ENCODE results near the gene ST7. TPM values are rescaled to one million over a fixed set of nuclear protein-coding genes. Genes with fewer than 3 reads are reported as not detected.

Gene ST7, protein sequence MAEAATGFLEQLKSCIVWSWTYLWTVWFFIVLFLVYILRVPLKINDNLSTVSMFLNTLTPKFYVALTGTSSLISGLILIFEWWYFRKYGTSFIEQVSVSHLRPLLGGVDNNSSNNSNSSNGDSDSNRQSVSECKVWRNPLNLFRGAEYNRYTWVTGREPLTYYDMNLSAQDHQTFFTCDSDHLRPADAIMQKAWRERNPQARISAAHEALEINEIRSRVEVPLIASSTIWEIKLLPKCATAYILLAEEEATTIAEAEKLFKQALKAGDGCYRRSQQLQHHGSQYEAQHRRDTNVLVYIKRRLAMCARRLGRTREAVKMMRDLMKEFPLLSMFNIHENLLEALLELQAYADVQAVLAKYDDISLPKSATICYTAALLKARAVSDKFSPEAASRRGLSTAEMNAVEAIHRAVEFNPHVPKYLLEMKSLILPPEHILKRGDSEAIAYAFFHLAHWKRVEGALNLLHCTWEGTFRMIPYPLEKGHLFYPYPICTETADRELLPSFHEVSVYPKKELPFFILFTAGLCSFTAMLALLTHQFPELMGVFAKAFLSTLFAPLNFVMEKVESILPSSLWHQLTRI
- total RNA-seq (2014; rRNA removed; shearing (Covaris generic)) (17.0 and 18.3 TPM in 2 replicates), polyA plus RNA-seq (2016; fragmentation: Nextera tagmentation; extraction: Ambion mirVana) (8.7 and 9.9 TPM in 2 replicates)
- long read RNA-seq, partial matches to known transcripts = 2 of 4 reads
- long read RNA-seq, other reads (novel, unspliced or antisense) = 2 of 4 reads

DNA sequence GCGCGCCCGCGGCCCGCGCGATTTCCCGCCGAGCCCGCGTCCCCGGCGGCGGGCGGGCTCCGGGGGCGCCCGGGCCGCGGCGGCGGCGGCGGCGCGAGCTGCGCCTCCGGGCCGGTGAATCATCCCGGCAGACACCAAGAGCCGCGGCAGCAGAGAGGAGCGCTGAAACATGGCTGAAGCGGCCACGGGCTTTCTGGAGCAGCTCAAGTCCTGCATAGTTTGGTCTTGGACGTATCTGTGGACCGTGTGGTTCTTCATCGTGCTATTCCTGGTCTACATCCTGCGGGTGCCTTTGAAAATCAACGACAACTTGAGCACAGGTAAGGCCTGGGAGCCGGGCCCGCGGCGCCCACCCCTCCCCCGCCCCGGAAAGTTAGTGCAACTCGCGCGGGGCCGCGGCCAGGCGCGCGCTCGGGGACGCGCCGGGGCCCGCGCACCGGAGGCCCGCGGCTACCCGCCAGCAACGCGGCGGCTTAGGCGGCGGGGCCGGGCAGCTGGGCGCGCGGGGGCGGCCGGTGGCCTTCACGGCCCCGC lies at the start of gene ST7:
TSS of gene ST7 (plus strand) at position 130 of the 534 bp plus-strand sequence. CDS start at position 170, 40 bp downstream.
- Mint-ChIP-seq H3K9me3 (no peaks in the 10 kb centered on the region), H3K36me3 (ENCODE audit: low read depth) (peaks cover 3% of the 10 kb centered on the region; the same call in 1 of the 3 replicates), H3K4me1 (peaks cover 33% of the 10 kb centered on the region), H3K4me3 (peak within 1 kb of the TSS; percentile 96), H3K27me3 (ENCODE audit: insufficient read depth, low read depth, poor library complexity) (peaks cover 6% of the 10 kb centered on the region), H3K27ac (peak within 1 kb of the TSS; percentile 98)
- Histone ChIP-seq H3K27me3 (ENCODE audit: insufficient read depth) (no peaks in the 10 kb centered on the region), H3K4me3 (peak within 1 kb of the TSS; percentile 63), H3K4me2 (peak within 1 kb of the TSS; percentile 90), H3K27ac (ENCODE audit: low read depth) (peak within 1 kb of the TSS; percentile 89), H3K79me2 (replicated peaks; ENCODE audit: insufficient read depth) (peaks cover 37% of the 10 kb centered on the region), H3F3A (replicated peaks; ENCODE audit: low read depth) (no peaks in the 10 kb centered on the region), H3K36me3 (ENCODE audit: insufficient read depth) (no peaks in the 10 kb centered on the region), H3K4me1 (ENCODE audit: insufficient read depth) (peaks cover 43% of the 10 kb centered on the region), H2AFZ (peak within 1 kb of the TSS; percentile 97), H4K20me1 (replicated peaks; ENCODE audit: insufficient read depth) (no peaks in the 10 kb centered on the region), H3K9me2 (ENCODE audit: insufficient read depth) (no peaks in the 10 kb centered on the region)
- peak; percentile 47 for ATAC-seq
- DNase-seq (ENCODE audit: low spot score) = peak; percentile 63
- TF ChIP-seq POLR2AphosphoS5 (IDR thresholded peaks at IDR 0.05; ENCODE audit: low read depth) (peak; percentile 52; the same call in 1 of the 2 replicates), CREB1 (CRISPR knock-in tag; IDR thresholded peaks at IDR 0.05; ENCODE audit: low read depth) (no peak), REST (IDR thresholded peaks at IDR 0.05; ENCODE audit: unreplicated experiment) (no peak)

GRCh38 chr7:116906391-116906790 lies 46.9 kb upstream of the ST7 start:
- H3K9me3 Mint-ChIP-seq = no peaks in the 10 kb centered on the region
- Histone ChIP-seq H4K20me1 (replicated peaks; ENCODE audit: insufficient read depth) (no peaks in the 10 kb centered on the region; the same call in 1 of the 2 replicates), H3F3A (replicated peaks; ENCODE audit: low read depth) (no peaks in the 10 kb centered on the region), H3K9me2 (ENCODE audit: insufficient read depth) (no peaks in the 10 kb centered on the region), H3K4me2 (no peak overlapping the region), H3K4me1 (ENCODE audit: insufficient read depth) (peaks cover 19% of the 10 kb centered on the region), H3K27me3 (ENCODE audit: insufficient read depth) (no peaks in the 10 kb centered on the region), H3K36me3 (ENCODE audit: insufficient read depth) (peaks cover 10% of the 10 kb centered on the region; the same call in 1 of the 2 replicates), H3K4me3 (no peak overlapping the region), H2AFZ (no peak overlapping the region), H3K79me2 (replicated peaks; ENCODE audit: insufficient read depth) (peaks cover 6% of the 10 kb centered on the region; the same call in 1 of the 2 replicates), H3K27ac (ENCODE audit: low read depth) (no peak overlapping the region)
- peaks cover 5% of the 10 kb centered on the region for H3K27me3 Mint-ChIP-seq (ENCODE audit: insufficient read depth, low read depth, poor library complexity)
- DNase-seq (ENCODE audit: low spot score) (no peak), ATAC-seq (no peak)
- H3K27ac Mint-ChIP-seq = no peak overlapping the region
- TF ChIP-seq ZNF114 (CRISPR knock-in tag; IDR thresholded peaks at IDR 0.05) = no peak
- TF ChIP-seq STAT1 (IDR thresholded peaks at IDR 0.05; ENCODE audit: unreplicated experiment) = no peak
- TF ChIP-seq ZNF331 (CRISPR knock-in tag; IDR thresholded peaks at IDR 0.05; ENCODE audit: low read depth) = no peak
- peaks cover 26% of the 10 kb centered on the region for H3K4me1 Mint-ChIP-seq
- peaks cover 48% of the 10 kb centered on the region for H3K36me3 Mint-ChIP-seq (ENCODE audit: low read depth)
- H3K4me3 Mint-ChIP-seq = no peak overlapping the region
